ENCODE data around the gene BRINP1. TPM values are rescaled to one million over a fixed set of nuclear protein-coding genes. Genes with fewer than 3 reads are reported as not detected.

The BRINP1 gene
- total and polyA plus RNA-seq, 2 experiments from 2014 or later: 0.64 to 1.3 TPM

DNA sequence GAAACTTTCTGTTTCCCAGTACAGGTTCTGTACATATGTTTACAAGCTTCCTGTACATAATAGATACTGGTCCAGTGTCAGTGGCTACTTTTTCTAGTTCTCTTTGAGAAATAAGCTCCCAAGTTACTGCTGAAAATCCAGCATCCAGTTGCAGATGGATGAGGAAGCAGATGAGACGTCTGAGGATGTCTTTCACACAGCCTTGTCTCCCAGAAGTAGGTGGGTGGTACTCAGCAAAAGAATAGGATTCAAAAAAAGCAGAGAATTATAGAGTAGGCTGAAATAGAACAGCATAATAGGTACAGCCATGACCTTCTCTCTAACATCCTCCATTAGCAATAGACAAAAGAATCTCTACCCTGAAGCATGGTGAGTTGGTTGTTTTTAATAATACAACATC is 77.7 kb downstream of the BRINP1 start:
- Histone ChIP-seq H3K27ac (no peak overlapping the region), H3K27me3 (no peaks in the 10 kb centered on the region), H3K9me2 (replicated peaks; ENCODE audit: insufficient read depth) (no peaks in the 10 kb centered on the region), H3K36me3 (replicated peaks; ENCODE audit: insufficient read depth, low read depth) (no peaks in the 10 kb centered on the region), H3K79me2 (no peaks in the 10 kb centered on the region), H3K4me2 (no peak overlapping the region), H2AFZ (no peak overlapping the region), H3K4me1 (ENCODE audit: insufficient read depth) (no peaks in the 10 kb centered on the region), H4K20me1 (ENCODE audit: insufficient read depth, poor library complexity, severe bottlenecking) (no peaks in the 10 kb centered on the region), H3K4me3 (no peak overlapping the region), H3K9me3 (ENCODE audit: low read depth) (no peaks in the 10 kb centered on the region)
- TF ChIP-seq, protein P1, sequence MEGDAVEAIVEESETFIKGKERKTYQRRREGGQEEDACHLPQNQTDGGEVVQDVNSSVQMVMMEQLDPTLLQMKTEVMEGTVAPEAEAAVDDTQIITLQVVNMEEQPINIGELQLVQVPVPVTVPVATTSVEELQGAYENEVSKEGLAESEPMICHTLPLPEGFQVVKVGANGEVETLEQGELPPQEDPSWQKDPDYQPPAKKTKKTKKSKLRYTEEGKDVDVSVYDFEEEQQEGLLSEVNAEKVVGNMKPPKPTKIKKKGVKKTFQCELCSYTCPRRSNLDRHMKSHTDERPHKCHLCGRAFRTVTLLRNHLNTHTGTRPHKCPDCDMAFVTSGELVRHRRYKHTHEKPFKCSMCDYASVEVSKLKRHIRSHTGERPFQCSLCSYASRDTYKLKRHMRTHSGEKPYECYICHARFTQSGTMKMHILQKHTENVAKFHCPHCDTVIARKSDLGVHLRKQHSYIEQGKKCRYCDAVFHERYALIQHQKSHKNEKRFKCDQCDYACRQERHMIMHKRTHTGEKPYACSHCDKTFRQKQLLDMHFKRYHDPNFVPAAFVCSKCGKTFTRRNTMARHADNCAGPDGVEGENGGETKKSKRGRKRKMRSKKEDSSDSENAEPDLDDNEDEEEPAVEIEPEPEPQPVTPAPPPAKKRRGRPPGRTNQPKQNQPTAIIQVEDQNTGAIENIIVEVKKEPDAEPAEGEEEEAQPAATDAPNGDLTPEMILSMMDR (IDR thresholded peaks at IDR 0.05; ENCODE audit: poor library complexity): no peak
- TF ChIP-seq EZH2phosphoT487 (IDR thresholded peaks at IDR 0.05; ENCODE audit: low read depth, severe bottlenecking, unreplicated experiment): no peak
- TF ChIP-seq EZH2 (IDR thresholded peaks at IDR 0.05; ENCODE audit: borderline replicate concordance): no peak
- 52% methylated on average over 1 of the region's 1 CpG for WGBS (ENCODE audit: low lambda C conversion rate, missing lambda C conversion rate)
- no peak for DNase-seq (ENCODE audit: low spot score)

DNA sequence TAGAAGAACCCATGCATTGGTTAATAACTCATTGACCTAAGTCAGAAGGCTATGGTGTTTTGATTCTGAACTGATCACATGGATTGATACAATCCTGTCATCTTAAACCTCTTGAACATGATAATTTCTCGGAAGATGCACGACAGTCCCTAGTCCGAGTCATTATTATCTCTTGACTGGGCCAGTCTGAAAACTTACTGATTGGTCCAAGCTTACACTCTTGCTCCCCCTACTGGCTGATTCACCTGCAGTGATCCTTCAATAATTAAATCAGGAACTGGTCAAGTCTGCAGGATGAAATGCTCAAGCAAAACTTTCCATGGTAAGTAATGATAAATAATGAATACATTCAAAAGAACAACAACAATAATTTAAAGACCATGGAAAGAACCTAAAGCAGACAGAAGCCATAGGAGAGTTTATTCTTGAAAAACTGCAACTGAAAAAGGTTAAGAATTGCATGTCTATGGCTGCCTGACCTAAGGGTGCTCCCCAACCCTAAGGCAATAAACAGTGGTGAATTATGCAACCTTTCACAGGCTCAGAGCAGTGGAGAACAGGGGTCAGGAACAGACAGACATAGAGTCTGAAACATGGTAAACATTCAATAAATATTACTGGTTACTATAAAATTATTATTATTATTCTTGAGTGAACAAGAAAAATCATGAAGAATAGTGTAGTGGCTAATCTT is 79.3 kb downstream of the BRINP1 start:
- Histone ChIP-seq H3K4me1 (ENCODE audit: insufficient read depth) (no peaks in the 10 kb centered on the region), H3K4me2 (no peak overlapping the region), H2AFZ (no peak overlapping the region), H3K9me3 (ENCODE audit: low read depth) (no peaks in the 10 kb centered on the region), H4K20me1 (ENCODE audit: insufficient read depth, poor library complexity, severe bottlenecking) (no peaks in the 10 kb centered on the region), H3K27ac (no peak overlapping the region), H3K27me3 (no peaks in the 10 kb centered on the region), H3K79me2 (no peaks in the 10 kb centered on the region), H3K36me3 (replicated peaks; ENCODE audit: insufficient read depth, low read depth) (no peaks in the 10 kb centered on the region), H3K9me2 (replicated peaks; ENCODE audit: insufficient read depth) (no peaks in the 10 kb centered on the region), H3K4me3 (no peak overlapping the region)
- 38% methylated on average over 3 of the region's 3 CpGs for WGBS (ENCODE audit: low lambda C conversion rate, missing lambda C conversion rate)
- DNase-seq (ENCODE audit: low spot score): peak; percentile 89
- TF ChIP-seq EZH2 (IDR thresholded peaks at IDR 0.05; ENCODE audit: borderline replicate concordance) (no peak), EZH2phosphoT487 (IDR thresholded peaks at IDR 0.05; ENCODE audit: low read depth, severe bottlenecking, unreplicated experiment) (no peak)
- TF ChIP-seq, protein P1 (IDR thresholded peaks at IDR 0.05; ENCODE audit: poor library complexity): peak; percentile 88

DNA sequence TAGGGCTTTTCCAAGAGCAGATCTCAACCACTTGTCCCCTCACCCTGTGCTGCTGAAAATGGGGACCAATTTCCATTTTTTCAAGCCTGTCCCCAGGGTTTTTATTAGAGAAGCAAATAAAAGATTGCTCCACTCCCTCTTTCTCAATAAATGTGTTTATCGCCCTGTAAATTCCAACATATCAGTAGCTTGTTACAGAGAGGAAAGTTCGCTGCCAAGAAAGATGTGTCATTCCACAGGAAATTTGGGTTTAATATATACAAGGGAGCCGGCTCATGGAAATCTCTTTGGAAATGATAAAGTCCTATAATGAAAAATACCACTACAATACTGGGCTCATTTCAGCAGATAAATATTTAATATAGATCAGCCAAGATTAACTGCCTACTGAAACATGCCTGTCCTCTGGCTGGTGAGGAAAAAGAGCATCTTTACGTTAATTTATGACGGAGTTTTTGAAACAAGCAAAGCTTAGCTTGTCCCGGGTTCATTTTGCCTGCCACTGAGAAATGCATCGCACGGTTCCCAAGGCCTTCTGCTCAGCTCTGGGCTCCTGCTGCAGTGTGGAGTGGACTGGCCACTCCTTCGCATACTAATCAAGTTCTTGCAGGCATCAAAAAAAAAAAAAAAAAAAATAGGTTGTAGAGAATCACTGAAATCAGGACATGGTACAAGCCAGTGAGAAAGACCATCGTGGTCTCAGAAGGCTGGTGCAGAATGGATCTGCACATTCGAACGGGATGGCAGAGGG is 84.5 kb downstream of the BRINP1 start:
- 75% methylated on average over 12 of the region's 12 CpGs for WGBS (ENCODE audit: low lambda C conversion rate, missing lambda C conversion rate)
- H3K4me1 ChIP-seq (ENCODE audit: insufficient read depth): no peaks in the 10 kb centered on the region
- H3K79me2 ChIP-seq: no peaks in the 10 kb centered on the region
- H3K27ac ChIP-seq: no peak overlapping the region
- H4K20me1 ChIP-seq (ENCODE audit: insufficient read depth, poor library complexity, severe bottlenecking): no peaks in the 10 kb centered on the region
- H3K4me2 ChIP-seq: no peak overlapping the region
- H3K9me2 ChIP-seq (replicated peaks; ENCODE audit: insufficient read depth): no peaks in the 10 kb centered on the region
- H3K36me3 ChIP-seq (replicated peaks; ENCODE audit: insufficient read depth, low read depth): no peaks in the 10 kb centered on the region
- TF ChIP-seq EZH2phosphoT487 (IDR thresholded peaks at IDR 0.05; ENCODE audit: low read depth, severe bottlenecking, unreplicated experiment) (no peak), EZH2 (IDR thresholded peaks at IDR 0.05; ENCODE audit: borderline replicate concordance) (no peak)
- TF ChIP-seq, protein P1 (IDR thresholded peaks at IDR 0.05; ENCODE audit: poor library complexity): no peak
- no peak overlapping the region for H2AFZ ChIP-seq
- H3K9me3 ChIP-seq (ENCODE audit: low read depth): no peaks in the 10 kb centered on the region
- H3K4me3 ChIP-seq: no peak overlapping the region
- peaks cover 18% of the 10 kb centered on the region for H3K27me3 ChIP-seq
- DNase-seq (ENCODE audit: low spot score): no peak
